GM19328 (cell line): ENCODE measurements around the gene DNAJA3.

Experiments used
- ATAC-seq: cut with Tn5 transposase; IDR thresholded peaks from one replicate; pipeline ENCODE4 v1.9.1; 2021; ENCODE audit warnings: mild to moderate bottlenecking, moderate library complexity; ENCODE audit not compliant: unreplicated experiment

DNAJA3 gene

DNA sequence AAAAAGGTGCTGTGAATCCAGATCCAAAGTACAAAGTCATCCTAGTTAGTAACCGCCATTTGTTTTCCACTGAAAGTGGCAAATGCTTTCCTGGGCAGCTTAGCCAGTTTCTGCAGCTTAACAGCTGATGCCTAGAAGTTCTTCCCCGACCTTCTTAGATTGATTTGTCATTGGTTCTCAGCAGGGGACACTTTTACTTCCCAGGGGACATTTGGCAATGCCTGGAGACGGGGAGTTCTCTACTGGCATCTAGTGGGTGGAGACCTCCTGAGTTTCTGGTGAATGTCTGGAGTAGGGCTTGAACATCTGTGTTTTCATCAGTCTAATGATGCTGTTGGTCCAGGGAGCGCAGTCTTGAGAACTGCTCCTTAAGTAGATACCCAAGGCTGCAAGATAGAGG is 7.6 kb downstream of the DNAJA3 start:
- no peak for ATAC-seq

DNA sequence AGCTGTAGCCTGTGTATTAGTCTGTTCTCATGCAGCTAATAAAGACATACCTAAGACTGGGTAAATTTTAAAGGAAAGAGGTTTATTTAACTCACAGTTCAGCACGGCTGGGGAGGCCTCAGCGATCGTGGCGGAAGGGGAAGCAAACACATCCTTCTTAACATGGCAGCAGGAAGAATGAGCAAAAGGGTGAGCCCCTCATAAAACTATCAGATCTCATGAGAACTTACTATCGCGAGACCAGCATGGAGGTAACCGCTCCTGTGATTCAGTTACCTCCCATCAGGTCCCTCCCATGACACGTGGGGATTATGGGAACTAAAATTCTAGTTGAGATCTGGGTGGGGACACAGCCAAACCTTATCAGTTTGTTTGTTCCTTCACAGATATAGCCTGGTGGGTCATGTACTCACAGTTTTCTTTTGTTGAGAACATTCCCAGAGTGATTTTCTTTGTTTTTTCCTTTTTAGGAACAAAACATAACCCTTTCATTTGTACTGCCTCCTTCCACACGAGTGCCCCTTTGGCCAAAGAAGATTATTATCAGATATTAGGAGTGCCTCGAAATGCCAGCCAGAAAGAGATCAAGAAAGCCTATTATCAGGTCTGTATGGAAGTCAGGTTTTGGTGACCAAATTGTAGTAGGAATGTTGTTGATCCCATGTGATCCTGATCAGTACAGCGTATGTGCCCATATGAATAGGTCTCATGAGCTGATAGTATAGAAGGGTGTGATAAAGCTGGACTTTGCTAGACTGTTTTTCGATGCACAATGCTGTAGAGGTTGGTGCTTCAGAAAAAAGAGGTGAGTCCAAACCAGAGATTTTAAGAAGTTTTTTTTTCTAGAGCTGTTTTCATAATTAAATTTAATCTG is 8.5 kb downstream of the DNAJA3 start:
- no peak for ATAC-seq

- no peak for ATAC-seq
These were observed 9.8 kb downstream of the DNAJA3 start for GRCh38 chr16:4435337-4436067.

DNA sequence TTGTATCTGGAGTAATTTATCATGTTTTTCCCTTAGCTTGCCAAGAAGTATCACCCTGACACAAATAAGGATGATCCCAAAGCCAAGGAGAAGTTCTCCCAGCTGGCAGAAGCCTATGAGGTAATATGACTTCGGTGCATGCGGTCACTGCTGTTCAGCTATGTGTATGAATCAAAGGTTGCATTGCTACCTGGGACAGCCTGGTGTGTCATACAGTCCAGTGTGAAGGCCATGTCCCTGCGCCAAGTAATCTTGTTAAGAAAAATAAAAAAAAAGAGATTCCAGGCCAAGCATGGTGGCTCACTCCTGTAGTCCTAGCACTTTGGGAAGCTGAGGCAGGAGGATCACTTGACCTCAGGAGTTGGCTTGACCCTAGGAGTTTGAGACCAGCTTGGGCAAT is 11.7 kb downstream of the DNAJA3 start:
- no peak for ATAC-seq

DNA sequence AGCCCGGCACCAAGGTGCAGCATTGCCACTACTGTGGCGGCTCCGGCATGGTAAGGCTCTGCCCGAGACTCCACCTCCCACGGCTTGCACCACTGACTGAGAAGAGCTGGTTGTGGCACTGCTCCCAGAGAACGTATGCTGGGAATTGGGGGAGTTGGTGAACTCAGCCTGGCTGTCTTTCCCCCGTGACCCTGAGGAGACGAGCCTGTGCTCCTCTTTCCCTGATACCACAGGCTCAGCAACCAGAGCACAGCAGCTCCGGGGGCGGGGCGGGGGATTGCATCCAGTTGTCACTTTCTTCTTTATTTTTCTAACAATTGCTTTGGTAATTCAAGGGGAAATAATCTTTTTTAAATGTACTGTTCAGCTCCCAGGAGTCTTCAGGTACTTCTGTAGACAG is 16.7 kb downstream of the DNAJA3 start:
- ATAC-seq = no peak

DNA sequence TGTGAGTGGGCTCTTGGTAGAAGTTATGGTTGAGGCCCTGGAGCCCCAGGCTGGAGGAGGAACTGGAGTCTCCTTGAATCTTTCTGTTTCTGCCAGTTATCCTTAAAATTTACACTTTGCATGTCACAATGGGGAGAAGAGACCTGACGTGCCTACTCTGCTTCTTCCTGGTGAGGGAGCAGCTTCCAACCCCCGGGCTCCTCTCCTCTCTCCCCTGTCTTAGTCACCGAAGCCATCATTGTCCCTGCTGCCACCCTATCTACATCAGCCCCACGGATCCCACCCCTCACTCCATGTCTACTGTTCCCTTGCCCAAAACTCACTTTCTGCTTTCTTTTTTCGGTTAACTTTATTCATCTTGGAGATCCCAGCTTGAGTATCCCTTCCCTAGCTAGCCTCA is 17.6 kb downstream of the DNAJA3 start:
- no peak for ATAC-seq

DNA sequence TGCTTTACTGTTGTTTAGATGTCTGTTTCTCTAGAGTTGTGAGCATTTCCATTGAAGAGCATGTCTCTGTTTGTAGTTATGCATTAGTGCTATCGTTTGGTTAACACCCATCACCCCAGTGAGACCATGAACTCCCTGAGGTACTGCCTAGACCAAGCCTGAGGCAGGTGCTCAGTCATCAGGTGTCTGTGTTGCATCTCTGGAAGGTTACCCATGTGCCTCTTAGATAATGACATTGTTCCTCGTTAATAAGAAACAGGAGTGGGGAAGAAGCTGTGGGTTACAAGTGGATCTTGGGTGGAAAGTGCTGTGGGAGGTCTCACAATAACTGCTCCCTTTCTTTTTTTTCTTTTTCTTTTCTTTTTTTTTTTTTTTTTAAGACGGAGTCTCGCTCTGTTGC is 18.3 kb downstream of the DNAJA3 start:
- no peak for ATAC-seq

- no peak for ATAC-seq
These were observed 24.8 kb downstream of the DNAJA3 start for GRCh38 chr16:4450430-4450829.

DNA sequence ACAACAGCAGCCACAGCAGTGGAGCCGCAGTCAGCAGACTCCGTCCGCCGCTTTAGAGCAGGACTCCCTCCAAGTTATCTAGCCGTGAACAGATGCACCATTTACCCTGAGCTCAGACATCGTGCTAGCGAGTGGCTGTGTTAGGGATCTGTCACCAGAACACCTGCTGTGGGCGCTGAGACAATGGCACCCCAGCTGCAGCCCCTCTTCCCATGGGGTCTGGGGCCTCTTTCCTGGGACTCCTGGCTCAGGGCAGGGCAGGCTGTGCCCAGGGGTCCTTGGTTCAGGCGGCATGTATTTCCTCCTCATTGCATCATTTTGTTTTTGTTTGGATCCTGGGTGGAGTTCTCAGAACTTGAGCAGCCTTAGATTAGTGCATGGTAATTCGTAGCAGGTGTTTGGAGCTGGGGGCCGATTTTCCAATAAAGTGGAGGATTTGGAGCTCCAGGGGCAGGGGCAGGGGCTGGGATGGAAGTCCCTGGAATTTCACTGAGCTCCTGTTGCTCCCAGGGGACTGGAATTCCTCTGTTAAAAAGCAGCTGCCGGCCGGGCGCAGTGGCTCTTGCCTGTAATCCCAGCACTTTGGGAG is 25.4 kb downstream of the DNAJA3 start:
- ATAC-seq = no peak

- no peak for ATAC-seq
These were observed 27.0 kb downstream of the DNAJA3 start for GRCh38 chr16:4452674-4453073.

- no peak for ATAC-seq
These were observed 29.0 kb downstream of the DNAJA3 start for GRCh38 chr16:4454623-4455022.

GRCh38 chr16:4455081-4455480 is 29.4 kb downstream of the DNAJA3 start:
- no peak for ATAC-seq

- no peak for ATAC-seq
These were observed 30.3 kb downstream of the DNAJA3 start for GRCh38 chr16:4455951-4456350.

- no peak for ATAC-seq
These were observed 35.2 kb downstream of the DNAJA3 start for GRCh38 chr16:4460936-4461249.

DNA sequence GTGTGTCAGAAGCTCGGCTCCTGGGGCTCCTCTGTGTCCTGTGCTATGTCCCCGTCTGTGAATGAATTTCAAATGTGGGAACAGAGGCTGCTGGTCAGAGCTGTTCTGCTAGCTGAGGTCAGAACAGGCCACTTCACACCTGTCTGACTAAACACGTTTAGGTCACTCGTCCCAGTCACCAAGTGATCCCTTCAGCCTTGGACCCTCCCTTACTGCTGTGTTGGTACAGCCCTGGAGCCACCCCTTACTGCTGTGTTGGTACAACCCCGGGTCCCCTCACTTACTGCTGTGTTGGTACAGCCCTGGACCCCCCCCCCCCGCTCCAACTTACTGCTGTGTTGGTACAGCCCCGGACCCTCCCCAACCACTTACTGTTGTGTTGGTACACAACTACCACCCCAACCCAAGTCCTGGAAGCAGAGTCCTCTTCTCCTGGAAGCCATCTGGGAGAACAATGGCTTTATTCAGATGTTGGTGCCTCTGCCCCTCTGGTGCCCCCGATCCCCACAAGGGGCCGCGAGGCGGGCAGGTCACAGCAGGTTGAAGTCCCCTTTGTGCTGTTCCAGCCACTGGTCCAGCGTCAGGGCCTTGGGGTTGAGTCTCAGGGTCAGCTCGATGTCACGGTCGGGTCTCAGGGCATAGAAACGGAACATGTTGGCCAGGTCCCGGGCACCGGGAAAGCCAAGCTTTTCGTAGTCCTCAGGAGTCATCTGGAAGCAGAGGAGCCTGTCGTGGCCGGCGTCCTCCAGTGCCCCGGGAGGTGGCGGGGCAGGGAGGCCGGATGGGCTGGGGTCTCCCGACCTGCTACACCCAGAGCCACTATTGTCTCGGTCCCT is 35.8 kb downstream of the DNAJA3 start:
- ATAC-seq = no peak

DNA sequence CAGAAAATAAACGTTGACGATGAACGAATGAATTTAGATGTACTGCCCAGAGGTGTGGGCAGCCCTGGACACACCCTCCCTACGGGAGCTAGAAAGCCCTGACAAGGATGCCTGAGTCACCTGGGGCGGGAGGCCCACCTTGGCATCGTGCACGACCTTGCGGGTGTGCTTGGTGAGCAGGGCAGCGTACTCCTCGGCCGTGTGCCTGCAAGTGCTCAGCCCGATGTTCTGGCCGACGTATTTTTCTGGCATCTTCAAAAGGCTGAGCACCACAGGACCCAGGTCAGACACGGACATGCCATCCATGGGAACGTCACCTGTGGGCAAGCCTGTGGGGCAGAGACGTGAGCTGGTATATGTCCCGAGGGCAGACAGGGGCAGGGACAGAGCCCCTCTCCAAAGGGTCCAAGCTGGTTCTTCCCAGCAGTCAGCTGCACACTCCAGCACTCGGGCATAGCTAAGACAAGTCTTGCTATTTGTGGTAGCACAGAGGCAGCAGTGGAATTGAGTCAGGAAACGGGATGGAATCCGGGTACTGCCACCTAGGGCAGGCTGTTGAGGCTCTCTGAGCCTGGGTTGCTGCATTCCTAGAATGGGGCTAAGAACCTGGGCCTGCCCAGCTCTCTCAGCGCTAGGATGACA is 38.0 kb downstream of the DNAJA3 start:
- no peak for ATAC-seq

DNA sequence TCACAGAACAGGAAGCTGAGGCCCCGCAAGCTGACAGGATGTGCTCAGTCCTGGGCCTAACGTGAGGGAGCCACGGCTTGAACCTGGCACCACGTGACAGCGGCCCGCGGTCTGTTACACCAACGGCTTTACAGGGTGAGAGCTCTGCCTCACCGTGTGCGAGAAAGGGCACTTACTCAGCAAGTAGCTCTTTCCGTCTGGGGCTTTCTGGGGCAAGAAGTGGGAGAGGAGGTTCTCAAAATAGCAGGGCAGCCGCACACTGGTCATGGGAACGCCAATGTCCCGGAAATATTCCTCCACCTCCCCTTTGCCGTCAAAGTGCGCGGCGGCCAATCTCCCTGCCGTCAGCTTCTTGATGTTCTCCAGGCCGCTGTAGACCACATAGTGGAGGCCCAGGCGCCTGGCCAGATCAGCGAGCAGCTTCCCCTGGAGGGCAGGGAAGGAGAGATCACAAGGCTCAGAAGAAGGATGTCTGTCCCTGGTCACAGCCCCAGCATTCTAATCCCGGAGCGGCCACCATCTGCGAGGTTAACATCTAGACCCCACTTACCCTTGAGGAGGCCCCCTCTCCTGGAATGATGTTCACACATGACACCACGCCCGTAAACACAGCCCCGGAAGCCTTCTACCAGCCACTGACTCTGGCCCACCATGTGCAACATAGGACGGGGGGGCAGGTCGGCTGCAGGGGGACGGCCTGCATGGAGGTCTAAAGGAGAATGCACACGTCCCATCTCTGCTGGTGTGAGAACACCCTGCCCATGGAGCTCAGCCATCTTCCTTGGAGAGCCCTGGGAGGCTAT is 40.5 kb downstream of the DNAJA3 start:
- no peak for ATAC-seq

- ATAC-seq = no peak
These were observed 42.2 kb downstream of the DNAJA3 start for GRCh38 chr16:4467916-4468315.

DNA sequence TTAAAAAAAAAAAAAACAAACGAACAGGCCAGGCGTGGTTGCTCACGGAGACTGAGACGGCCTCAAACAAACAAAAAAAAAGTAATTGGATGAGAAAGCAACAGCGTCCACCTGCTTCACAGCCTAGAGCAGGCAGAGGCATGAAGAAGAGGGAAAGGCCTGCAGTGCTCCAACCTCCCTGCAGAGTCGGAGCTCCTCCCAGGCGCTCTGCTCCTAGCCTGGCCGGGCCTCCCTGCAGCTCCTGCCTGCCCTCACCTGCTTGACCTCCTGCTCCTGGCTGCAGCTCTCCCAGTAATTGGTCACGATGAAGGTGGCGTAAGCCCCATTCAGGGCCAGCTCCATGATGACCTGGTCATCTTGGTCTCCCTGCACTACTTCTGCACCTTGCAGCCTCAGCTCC is 43.3 kb downstream of the DNAJA3 start:
- ATAC-seq = no peak

- ATAC-seq = no peak
These were observed 46.2 kb downstream of the DNAJA3 start for GRCh38 chr16:4471869-4472268.
